ENCODE data around the gene FOXK1. TPM values are rescaled to one million over a fixed set of nuclear protein-coding genes. Genes with fewer than 3 reads are reported as not detected.

The FOXK1 gene
- total RNA-seq, 3 donors from 2014 or later = 30.1 to 48.5 (median 33.4) TPM

- intact Hi-C loops (cut with DNase I, micrococcal nuclease) = loop anchor here in 1 of 2 donors (5.0 kb wide), 1 partner anchor 67 kb away; the partner anchor contains the start of gene FOXK1
- DNase-seq = no peak
- H3K4me1 ChIP-seq (ENCODE audit: low read depth) = peaks cover 28% of the 10 kb centered on the region
Observed at GRCh38 chr7:4749363-4749762, 67.3 kb downstream of the FOXK1 start.

GRCh38 chr7:4749798-4750197, 67.7 kb downstream of the FOXK1 start:
- intact Hi-C loops (cut with DNase I, micrococcal nuclease) = loop anchor here in 1 of 2 donors (5.0 kb wide), 1 partner anchor 67 kb away; the partner anchor contains the start of gene FOXK1
- peaks cover 24% of the 10 kb centered on the region for H3K4me1 ChIP-seq (ENCODE audit: low read depth)

More at GRCh38 chr7:4749363-4749762, 67.3 kb downstream of the FOXK1 start:
- Histone ChIP-seq H3K9me3 (no peaks in the 10 kb centered on the region), H3K4me3 (no peak overlapping the region), H3K36me3 (ENCODE audit: low read depth) (peaks cover 4% of the 10 kb centered on the region)
- TF ChIP-seq, protein P1, sequence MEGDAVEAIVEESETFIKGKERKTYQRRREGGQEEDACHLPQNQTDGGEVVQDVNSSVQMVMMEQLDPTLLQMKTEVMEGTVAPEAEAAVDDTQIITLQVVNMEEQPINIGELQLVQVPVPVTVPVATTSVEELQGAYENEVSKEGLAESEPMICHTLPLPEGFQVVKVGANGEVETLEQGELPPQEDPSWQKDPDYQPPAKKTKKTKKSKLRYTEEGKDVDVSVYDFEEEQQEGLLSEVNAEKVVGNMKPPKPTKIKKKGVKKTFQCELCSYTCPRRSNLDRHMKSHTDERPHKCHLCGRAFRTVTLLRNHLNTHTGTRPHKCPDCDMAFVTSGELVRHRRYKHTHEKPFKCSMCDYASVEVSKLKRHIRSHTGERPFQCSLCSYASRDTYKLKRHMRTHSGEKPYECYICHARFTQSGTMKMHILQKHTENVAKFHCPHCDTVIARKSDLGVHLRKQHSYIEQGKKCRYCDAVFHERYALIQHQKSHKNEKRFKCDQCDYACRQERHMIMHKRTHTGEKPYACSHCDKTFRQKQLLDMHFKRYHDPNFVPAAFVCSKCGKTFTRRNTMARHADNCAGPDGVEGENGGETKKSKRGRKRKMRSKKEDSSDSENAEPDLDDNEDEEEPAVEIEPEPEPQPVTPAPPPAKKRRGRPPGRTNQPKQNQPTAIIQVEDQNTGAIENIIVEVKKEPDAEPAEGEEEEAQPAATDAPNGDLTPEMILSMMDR (IDR thresholded peaks at IDR 0.05) = no peak
- ATAC-seq = no peak

GRCh38 chr7:4751398-4751947, 69.4 kb downstream of the FOXK1 start:
- ATAC-seq = no peak
- peak in 1 of 3 donors; percentile 51 for DNase-seq
- Histone ChIP-seq H3K36me3 (ENCODE audit: low read depth) (no peaks in the 10 kb centered on the region), H3K4me3 (no peak overlapping the region), H3K9me3 (no peaks in the 10 kb centered on the region), H3K4me1 (ENCODE audit: low read depth) (peaks cover 17% of the 10 kb centered on the region)
- intact Hi-C loops (cut with DNase I, micrococcal nuclease) = no loop called here
- TF ChIP-seq, protein P1 (IDR thresholded peaks at IDR 0.05) = no peak

More at GRCh38 chr7:4749798-4750197, 67.7 kb downstream of the FOXK1 start:
- TF ChIP-seq, protein P1 (IDR thresholded peaks at IDR 0.05) = no peak
- H3K4me3 ChIP-seq = no peak overlapping the region
- ATAC-seq (no peak), DNase-seq (peak in 1 of 3 donors; percentile 50)
- H3K9me3 ChIP-seq = no peaks in the 10 kb centered on the region
- peaks cover 4% of the 10 kb centered on the region for H3K36me3 ChIP-seq (ENCODE audit: low read depth)

GRCh38 chr7:4753598-4754432, 71.7 kb downstream of the FOXK1 start:
- peak; percentile 98 for ATAC-seq
- intact Hi-C loops (cut with DNase I, micrococcal nuclease) = no loop called here
- peak; percentile 88 to 93 (median 93) for DNase-seq
- TF ChIP-seq, protein P1 (IDR thresholded peaks at IDR 0.05) = peak; percentile 83
- peaks cover 11% of the 10 kb centered on the region for H3K36me3 ChIP-seq (ENCODE audit: low read depth)
- peaks cover 5% of the 10 kb centered on the region for H3K4me1 ChIP-seq (ENCODE audit: low read depth)
- no peaks in the 10 kb centered on the region for H3K9me3 ChIP-seq
- no peak overlapping the region for H3K4me3 ChIP-seq

DNA sequence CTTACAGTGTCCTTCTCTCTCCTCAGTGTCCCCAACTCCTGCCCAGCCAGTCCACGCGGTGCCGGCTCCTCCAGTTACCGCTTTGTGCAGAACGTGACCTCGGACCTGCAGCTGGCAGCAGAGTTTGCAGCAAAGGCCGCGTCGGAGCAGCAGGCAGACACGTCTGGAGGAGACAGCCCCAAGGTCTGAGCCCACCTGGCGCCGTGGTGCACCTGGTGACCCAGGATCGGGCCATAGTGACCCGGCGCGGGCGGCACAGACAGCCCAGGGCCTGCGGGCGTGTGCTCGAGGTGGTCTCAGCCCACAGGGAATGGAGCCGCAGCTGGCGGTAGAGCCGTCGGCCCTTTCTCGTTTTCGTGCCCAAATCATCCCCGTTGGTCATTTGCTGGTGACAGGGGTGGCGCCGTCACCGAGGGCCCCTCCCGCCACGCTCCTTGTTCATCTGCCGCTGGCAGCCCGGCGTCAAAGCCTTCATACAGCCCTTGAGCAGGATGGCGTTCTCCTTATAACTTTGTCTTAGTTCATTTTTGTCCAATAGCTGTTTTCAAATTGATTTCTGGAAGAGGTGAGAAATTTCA, 72.4 kb downstream of the FOXK1 start:
- Histone ChIP-seq H3K4me3 (no peak overlapping the region), H3K36me3 (ENCODE audit: low read depth) (peaks cover 11% of the 10 kb centered on the region), H3K9me3 (no peaks in the 10 kb centered on the region), H3K4me1 (ENCODE audit: low read depth) (peaks cover 5% of the 10 kb centered on the region)
- DNase-seq (peak in 1 of 3 donors; percentile 56), ATAC-seq (no peak)
- intact Hi-C loops (cut with DNase I, micrococcal nuclease) = no loop called here
- TF ChIP-seq, protein P1 (IDR thresholded peaks at IDR 0.05) = no peak
